8988T (cell line): ENCODE data around the gene DNAJB11.
A peak's percentile ranks its signal among the peaks of the same experiment; 100 is the strongest.
"Not testable (repeated sequence)": the region's sequence is repeated elsewhere in the genome, so short reads cannot be mapped to it uniquely, and the experiment has no call there.

Experiments
- DNase-seq: peaks from one replicate; pipeline ENCODE4 v3.0.0; 2011

Gene DNAJB11

DNA sequence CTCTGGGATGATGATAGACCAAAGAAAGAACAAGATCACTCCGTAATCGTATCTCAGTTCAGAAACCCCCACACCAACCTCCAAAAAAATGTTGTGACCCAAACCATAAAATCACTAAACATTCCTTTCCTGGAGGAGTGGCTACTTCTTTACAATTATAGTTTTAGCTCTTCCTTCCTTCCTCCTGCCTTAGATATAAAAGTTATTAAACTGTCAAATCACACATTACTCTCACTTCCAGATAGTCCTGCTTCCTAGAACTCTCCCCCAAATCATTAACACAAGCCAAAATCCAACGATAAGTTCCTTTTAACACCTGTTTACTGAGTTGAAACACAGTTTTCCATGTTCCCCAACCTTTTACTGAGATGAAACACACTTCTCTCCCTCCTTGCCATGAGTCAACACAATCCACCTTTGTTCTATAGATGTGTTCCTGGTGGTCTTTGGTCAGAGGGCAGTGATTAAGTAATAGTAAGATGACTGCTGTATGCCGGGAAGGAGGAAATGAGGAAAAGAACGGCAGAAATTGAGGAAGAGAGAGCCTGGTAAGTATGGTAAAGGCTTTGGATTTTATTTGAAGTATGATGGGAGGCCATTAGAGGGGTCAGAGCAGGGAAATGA, 18.0 kb upstream of the DNAJB11 start:
- no peak for DNase-seq

DNA sequence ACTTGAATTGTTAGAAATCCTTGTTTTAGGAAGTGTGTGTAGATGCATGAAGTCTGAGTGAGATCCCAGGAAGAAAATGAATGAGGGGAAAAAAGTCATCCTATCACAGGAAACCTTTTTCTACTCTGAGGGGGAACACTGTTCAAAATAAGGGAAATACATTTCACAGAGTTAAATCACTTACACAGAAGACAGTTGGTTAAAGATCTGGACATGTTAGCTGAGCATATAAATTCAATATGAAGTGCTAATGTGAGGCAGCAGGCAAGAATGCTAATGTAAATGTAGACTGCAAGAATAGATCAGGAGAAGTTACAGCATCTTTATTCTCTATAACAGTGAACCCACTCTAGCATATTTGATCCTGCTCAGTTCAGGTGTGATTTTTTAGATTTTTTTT, 5.9 kb upstream of the DNAJB11 start:
- no peak for DNase-seq

- DNase-seq, result no peak
These were observed 3.8 kb upstream of the DNAJB11 start for GRCh38 chr3:186566772-186567071.

DNA sequence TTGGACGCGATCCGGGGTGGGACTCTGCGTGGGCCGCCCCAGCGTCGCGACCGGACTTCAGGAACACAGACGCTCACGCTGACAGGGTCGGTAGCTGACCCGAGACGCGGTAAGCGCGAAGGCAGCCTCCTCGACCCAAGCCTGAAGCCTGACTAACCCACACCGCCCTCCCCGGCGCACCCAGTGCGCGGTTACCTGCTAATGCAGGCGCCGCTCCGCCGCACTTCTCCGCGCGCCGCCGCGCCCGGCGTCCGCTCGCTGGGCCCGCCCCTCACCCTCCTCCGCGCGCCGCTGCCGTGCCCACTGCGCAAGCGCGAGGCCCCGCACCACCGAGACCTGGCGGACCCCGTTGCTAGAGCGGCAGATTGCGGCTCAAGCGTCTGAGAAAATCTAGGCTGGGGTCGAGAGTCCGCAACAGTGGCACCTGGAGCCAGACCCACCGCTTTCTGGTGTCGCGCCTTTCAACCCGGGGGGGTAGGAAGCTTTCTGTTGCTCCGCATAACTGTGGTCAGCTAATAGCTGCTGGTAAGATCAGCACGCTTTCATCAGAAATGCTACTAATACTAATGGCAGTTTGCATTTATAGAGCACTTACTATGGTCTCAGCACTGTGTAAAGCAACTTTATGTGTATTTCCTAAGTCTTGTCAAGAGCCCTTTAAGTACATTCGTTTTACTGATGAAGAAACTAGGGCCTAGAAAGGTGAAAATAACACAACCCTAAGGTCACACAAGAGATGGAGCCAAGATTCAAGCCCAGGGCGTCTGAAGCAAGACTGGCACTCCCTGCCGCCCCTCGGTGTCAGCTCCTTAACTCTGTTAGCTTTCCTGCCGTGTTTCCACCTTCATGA, 3.2 kb upstream of the DNAJB11 start, which contains the start of gene TBCCD1:
Gene TBCCD1, minus strand, starts transcription at position 268 of the 850 bp plus-strand sequence. CDS start 3,010 bp downstream, outside the sequence.
- peak; percentile 67 for DNase-seq

GRCh38 chr3:186569361-186569760, 1.2 kb upstream of the DNAJB11 start:
- not testable (repeated sequence) for DNase-seq

- no peak for DNase-seq
These were observed 783 bp upstream of the DNAJB11 start for GRCh38 chr3:186569779-186570095.

DNA sequence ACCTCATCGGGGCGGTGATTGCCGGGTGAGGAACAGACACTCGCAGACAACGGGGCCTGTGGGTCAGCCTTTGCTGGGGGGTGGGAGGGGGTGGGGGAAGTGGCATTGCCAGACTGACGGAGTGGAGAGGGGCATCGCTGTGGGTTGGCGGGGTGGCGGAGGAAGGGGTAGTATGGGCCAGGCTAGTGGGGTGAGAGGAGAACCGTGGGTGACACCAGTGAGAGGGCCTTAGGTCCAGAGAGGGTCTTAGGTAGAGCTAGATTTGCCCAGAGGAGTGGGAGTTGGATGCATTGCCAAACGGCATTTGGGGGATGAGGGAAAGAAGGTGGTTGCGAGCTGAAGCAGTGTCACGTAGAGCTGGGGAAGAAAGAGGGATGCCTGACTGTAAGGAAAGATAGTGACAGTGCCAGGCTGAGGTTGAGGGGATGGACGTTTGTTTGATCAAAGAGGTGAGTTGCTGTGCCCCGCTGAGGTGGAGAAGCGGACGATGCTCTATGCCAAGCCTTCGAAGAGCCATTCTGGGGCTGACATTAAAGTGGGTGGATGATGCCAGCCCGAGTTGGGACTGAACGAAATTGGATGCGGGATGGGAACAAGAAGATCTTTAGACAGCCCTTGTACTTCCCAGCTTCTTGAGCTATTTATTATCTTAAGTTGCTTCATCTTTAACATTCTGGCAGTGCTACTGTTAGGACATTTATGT, 572 bp downstream of the DNAJB11 start:
- no peak for DNase-seq

DNA sequence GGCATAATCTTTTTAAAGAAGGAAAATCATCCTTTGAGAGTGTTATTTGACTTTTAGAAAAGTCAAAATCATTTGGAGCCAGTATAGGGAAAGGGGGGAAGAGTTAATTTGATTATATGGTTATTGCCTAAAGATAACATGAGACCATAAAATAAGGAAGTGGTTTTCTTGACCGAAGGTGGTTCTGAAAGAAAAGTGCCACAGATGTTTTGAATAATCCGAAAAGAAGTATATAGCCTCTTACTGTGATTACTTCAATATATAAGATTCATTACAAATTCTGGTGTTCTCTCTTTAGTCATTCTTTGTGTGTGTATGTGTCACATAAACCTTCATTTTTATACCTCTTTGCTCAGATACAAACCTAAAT, 1.1 kb downstream of the DNAJB11 start:
- DNase-seq, result no peak

DNA sequence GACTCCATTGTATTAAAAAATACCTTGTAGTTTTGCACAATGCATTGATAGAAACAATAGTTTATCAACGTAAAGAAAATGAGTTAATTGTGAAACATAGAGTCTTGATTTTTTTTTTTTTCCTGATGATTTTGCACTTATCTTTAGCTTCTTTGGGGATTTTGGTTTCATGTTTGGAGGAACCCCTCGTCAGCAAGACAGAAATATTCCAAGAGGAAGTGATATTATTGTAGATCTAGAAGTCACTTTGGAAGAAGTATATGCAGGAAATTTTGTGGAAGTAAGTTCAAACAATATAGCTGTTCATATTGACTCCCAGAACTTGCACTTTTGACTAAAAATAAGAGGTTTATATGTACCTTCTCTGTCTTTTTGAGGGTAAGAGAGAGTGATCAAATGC, 7.0 kb downstream of the DNAJB11 start:
- no peak for DNase-seq

GRCh38 chr3:186580785-186581184, 10.3 kb downstream of the DNAJB11 start:
- DNase-seq, result no peak

GRCh38 chr3:186582541-186582940, 12.0 kb downstream of the DNAJB11 start:
- no peak for DNase-seq

DNA sequence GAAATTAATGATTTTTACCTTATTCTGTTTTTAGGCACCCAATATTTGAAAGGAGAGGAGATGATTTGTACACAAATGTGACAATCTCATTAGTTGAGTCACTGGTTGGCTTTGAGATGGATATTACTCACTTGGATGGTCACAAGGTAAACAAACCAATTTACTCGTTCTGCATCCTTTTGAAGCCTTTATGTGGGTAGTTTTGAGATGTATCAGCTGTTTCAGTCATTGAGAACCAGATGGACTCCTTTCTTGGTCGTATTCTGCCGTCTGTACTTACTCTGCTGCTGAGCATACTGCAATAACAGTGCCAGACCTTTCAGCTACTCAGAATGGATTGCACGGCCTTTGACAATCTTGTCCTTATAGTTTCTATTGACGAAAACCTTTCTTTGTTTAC, 13.3 kb downstream of the DNAJB11 start:
- no peak for DNase-seq

- not testable (repeated sequence) for DNase-seq
These were observed 15.7 kb downstream of the DNAJB11 start for GRCh38 chr3:186586245-186586644.

DNA sequence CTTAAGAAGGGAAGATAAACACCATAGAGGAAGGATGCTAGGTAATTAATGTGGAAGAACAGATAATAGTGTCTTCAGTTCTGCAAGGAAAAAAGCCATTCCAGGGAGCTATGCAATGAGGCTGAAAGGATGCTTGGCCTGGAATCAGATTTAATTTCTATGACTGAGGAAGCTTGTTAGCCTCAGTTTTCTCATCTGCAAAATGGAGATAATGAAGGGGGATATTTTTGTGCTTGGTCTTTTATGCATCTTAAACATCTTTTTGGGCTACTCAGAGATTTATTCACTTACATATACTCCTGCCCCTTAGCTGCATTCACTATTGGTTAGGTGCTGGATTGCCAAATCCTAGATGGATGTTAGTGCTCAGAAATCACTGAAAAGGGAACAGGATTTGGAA, 16.7 kb downstream of the DNAJB11 start:
- no peak for DNase-seq

DNA sequence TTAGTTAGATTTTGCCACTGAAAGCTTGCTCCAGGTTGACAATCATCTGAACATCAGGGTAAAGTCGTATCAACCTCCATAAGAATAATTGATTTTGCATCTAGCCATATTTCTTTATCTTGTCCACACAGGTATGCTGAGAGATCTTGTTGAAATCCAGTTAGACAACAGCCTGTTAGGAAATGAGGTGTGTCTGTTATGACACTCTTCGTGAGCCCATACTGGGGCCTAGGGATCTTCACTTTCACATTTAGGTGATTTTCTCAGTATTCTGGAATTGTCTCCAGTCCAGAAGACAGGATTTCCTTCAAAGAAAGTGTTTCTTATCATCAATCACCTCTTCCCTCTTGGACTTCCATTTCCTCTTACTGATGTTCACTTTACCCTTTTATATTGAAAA, 18.1 kb downstream of the DNAJB11 start:
- DNase-seq, result no peak

- DNase-seq, result no peak
These were observed 18.6 kb downstream of the DNAJB11 start for GRCh38 chr3:186589121-186589520.

DNA sequence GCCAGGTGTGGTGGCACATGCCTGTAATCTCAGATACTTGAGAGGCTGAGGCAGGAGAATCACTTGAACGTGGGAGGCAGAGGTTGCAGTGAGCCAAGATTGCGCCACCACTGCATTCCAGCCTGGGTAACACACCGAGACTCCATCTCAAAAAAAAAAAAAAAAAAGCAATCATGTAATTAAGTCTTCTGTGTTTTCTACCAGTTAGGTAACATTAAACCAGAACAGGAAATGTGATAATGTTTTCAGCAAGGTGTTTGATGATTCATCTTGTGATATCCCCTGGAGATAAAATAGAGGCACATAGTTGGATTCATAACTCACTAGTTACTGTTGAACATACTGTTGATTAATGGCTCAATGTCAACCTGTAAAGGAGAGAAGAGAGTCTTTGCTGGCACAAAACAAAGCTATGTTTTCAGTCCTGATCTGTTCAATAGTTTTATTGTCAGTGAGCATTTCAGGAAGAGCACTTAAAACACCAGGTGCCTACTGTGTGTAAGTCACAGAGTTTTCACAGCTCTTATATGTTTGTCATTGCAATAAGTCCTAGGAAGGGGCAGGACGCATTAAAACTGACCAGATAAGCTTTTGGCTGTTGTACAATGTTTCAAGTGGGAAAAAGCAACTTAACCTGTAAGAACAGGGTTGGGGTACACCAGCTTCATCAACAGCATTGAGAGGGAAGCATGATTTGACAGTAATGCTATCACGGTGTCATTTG, 19.5 kb downstream of the DNAJB11 start:
- DNase-seq, result no peak

- DNase-seq, result no peak
These were observed 20.2 kb downstream of the DNAJB11 start for GRCh38 chr3:186590580-186591295.

GRCh38 chr3:186592682-186593081, 22.2 kb downstream of the DNAJB11 start:
- DNase-seq, result no peak

- no peak for DNase-seq
These were observed 23.3 kb downstream of the DNAJB11 start for GRCh38 chr3:186593862-186594261.

- no peak for DNase-seq
These were observed 24.1 kb downstream of the DNAJB11 start for GRCh38 chr3:186594591-186595113.

GRCh38 chr3:186596568-186597287, 26.2 kb downstream of the DNAJB11 start:
- DNase-seq, result no peak
